Measurements from ENCODE around the gene HIPK3. TPM values are rescaled to one million over a fixed set of nuclear protein-coding genes. Genes with fewer than 3 reads are reported as not detected.

The HIPK3 gene
- polyA plus RNA-seq, 1 donor from 2014 or later = 25.5 TPM

- no peak overlapping the region for H2AFZ ChIP-seq (ENCODE audit: low read depth, low read length)
- no peaks in the 10 kb centered on the region for H3K27me3 ChIP-seq (ENCODE audit: insufficient read depth, low read depth, low read length)
- H3K9me3 ChIP-seq (ENCODE audit: low read length) = no peaks in the 10 kb centered on the region
- no peak overlapping the region for H3K4me3 ChIP-seq (ENCODE audit: low read length)
- no peaks in the 10 kb centered on the region for H3F3A ChIP-seq (ENCODE audit: insufficient read depth, low read length, poor library complexity, severe bottlenecking)
- no peaks in the 10 kb centered on the region for H3K79me2 ChIP-seq (replicated peaks; ENCODE audit: insufficient read depth, low read length)
- H3K9me2 ChIP-seq (ENCODE audit: insufficient read depth, low read length) = no peaks in the 10 kb centered on the region
- H3K9ac ChIP-seq (ENCODE audit: low read length) = no peak overlapping the region
- TF ChIP-seq SMC3 (conservative IDR thresholded peaks at IDR 0.05; ENCODE audit: poor library complexity) (no peak), CTCF (IDR thresholded peaks at IDR 0.05; ENCODE audit: poor library complexity, severe bottlenecking) (no peak), REST (IDR thresholded peaks at IDR 0.05; ENCODE audit: borderline replicate concordance) (no peak), EP300 (conservative IDR thresholded peaks at IDR 0.05; ENCODE audit: poor library complexity, severe bottlenecking) (no peak), POLR2AphosphoS5 (IDR thresholded peaks at IDR 0.05) (no peak), MXI1 (conservative IDR thresholded peaks at IDR 0.05; ENCODE audit: poor library complexity, severe bottlenecking) (no peak)
- no peaks in the 10 kb centered on the region for H4K20me1 ChIP-seq (ENCODE audit: insufficient read depth)
- H3K36me3 ChIP-seq (ENCODE audit: insufficient read depth, low read length) = no peaks in the 10 kb centered on the region
- no peak overlapping the region for H3K4me2 ChIP-seq (ENCODE audit: low read length)
- H3K27ac ChIP-seq (ENCODE audit: low read length) = no peak overlapping the region
Observed at GRCh38 chr11:33333816-33334215, 76.6 kb downstream of the HIPK3 start.

- no peaks in the 10 kb centered on the region for H4K20me1 ChIP-seq (ENCODE audit: insufficient read depth)
- H3K4me2 ChIP-seq (ENCODE audit: low read length) = no peak overlapping the region
- no peaks in the 10 kb centered on the region for H3F3A ChIP-seq (ENCODE audit: insufficient read depth, low read length, poor library complexity, severe bottlenecking)
- H3K27me3 ChIP-seq (ENCODE audit: insufficient read depth, low read depth, low read length) = no peaks in the 10 kb centered on the region
- H3K9me2 ChIP-seq (ENCODE audit: insufficient read depth, low read length) = no peaks in the 10 kb centered on the region
- H2AFZ ChIP-seq (ENCODE audit: low read depth, low read length) = no peak overlapping the region
- H3K27ac ChIP-seq (ENCODE audit: low read length) = no peak overlapping the region
- H3K36me3 ChIP-seq (ENCODE audit: insufficient read depth, low read length) = no peaks in the 10 kb centered on the region
- H3K9me3 ChIP-seq (ENCODE audit: low read length) = no peaks in the 10 kb centered on the region
- no peak overlapping the region for H3K9ac ChIP-seq (ENCODE audit: low read length)
- H3K79me2 ChIP-seq (replicated peaks; ENCODE audit: insufficient read depth, low read length) = no peaks in the 10 kb centered on the region
- H3K4me3 ChIP-seq (ENCODE audit: low read length) = no peak overlapping the region
- TF ChIP-seq EZH2 (IDR thresholded peaks at IDR 0.05; ENCODE audit: borderline replicate concordance, insufficient read depth, low read length, poor library complexity, severe bottlenecking) (no peak), SMC3 (conservative IDR thresholded peaks at IDR 0.05; ENCODE audit: poor library complexity) (no peak), MXI1 (conservative IDR thresholded peaks at IDR 0.05; ENCODE audit: poor library complexity, severe bottlenecking) (no peak), POLR2AphosphoS5 (IDR thresholded peaks at IDR 0.05) (no peak), CTCF (IDR thresholded peaks at IDR 0.05; ENCODE audit: poor library complexity, severe bottlenecking) (no peak), REST (IDR thresholded peaks at IDR 0.05; ENCODE audit: borderline replicate concordance) (no peak), TAF1 (IDR thresholded peaks at IDR 0.05; ENCODE audit: low read depth) (no peak), RAD21 (conservative IDR thresholded peaks at IDR 0.05) (no peak), EP300 (conservative IDR thresholded peaks at IDR 0.05; ENCODE audit: poor library complexity, severe bottlenecking) (no peak)
Observed at GRCh38 chr11:33334627-33335026, 77.4 kb downstream of the HIPK3 start.

All from neural cell (in vitro differentiated cells).